ENCODE results near the gene GLI2. TPM values are rescaled to one million over a fixed set of nuclear protein-coding genes. Genes with fewer than 3 reads are reported as not detected.

GLI2 gene
- total RNA-seq, 1 donor: 10.1 TPM

GRCh38 chr2:120736202-120736623 lies 545 bp downstream of the GLI2 start:
- peak; percentile 89 for DNase-seq (ENCODE audit: insufficient read length, low spot score, missing footprints)
- Histone ChIP-seq H3K4me1 (ENCODE audit: insufficient read depth, low read length) (peaks cover 28% of the 10 kb centered on the region), H3K27ac (ENCODE audit: low read depth, low read length) (peak overlapping the region; percentile 81), H4K20me1 (ENCODE audit: insufficient read depth, low read length) (peaks cover 12% of the 10 kb centered on the region), H3K79me2 (ENCODE audit: insufficient read depth, low read length) (peaks cover 40% of the 10 kb centered on the region), H3K36me3 (ENCODE audit: insufficient read depth, low read length) (no peaks in the 10 kb centered on the region), H3K4me2 (ENCODE audit: insufficient read depth, low read length) (peak overlapping the region; percentile 90), H3K4me3 (ENCODE audit: insufficient read depth, low read length) (peak overlapping the region; percentile 88), H2AFZ (ENCODE audit: low read length) (peak overlapping the region; percentile 79), H3K9me3 (ENCODE audit: low read depth, low read length) (no peaks in the 10 kb centered on the region), H3K27me3 (ENCODE audit: insufficient read depth, low read length) (no peaks in the 10 kb centered on the region)
- TF ChIP-seq CTCF (IDR thresholded peaks at IDR 0.05; ENCODE audit: extremely low read depth, low read depth, low read length): no peak

GRCh38 chr2:120736624-120737339 lies 1.1 kb downstream of the GLI2 start:
- Histone ChIP-seq H3K27me3 (ENCODE audit: insufficient read depth, low read length) (no peaks in the 10 kb centered on the region), H3K9me3 (ENCODE audit: low read depth, low read length) (no peaks in the 10 kb centered on the region), H3K4me1 (ENCODE audit: insufficient read depth, low read length) (peaks cover 30% of the 10 kb centered on the region), H3K4me3 (ENCODE audit: insufficient read depth, low read length) (peak overlapping the region; percentile 88), H3K36me3 (ENCODE audit: insufficient read depth, low read length) (no peaks in the 10 kb centered on the region), H3K27ac (ENCODE audit: low read depth, low read length) (peak overlapping the region; percentile 81), H3K4me2 (ENCODE audit: insufficient read depth, low read length) (peak overlapping the region; percentile 90), H2AFZ (ENCODE audit: low read length) (peak overlapping the region; percentile 79), H3K79me2 (ENCODE audit: insufficient read depth, low read length) (peaks cover 45% of the 10 kb centered on the region), H4K20me1 (ENCODE audit: insufficient read depth, low read length) (peaks cover 12% of the 10 kb centered on the region)
- no peak for TF ChIP-seq CTCF (IDR thresholded peaks at IDR 0.05; ENCODE audit: extremely low read depth, low read depth, low read length)
- DNase-seq (ENCODE audit: insufficient read length, low spot score, missing footprints): peak; percentile 97

DNA sequence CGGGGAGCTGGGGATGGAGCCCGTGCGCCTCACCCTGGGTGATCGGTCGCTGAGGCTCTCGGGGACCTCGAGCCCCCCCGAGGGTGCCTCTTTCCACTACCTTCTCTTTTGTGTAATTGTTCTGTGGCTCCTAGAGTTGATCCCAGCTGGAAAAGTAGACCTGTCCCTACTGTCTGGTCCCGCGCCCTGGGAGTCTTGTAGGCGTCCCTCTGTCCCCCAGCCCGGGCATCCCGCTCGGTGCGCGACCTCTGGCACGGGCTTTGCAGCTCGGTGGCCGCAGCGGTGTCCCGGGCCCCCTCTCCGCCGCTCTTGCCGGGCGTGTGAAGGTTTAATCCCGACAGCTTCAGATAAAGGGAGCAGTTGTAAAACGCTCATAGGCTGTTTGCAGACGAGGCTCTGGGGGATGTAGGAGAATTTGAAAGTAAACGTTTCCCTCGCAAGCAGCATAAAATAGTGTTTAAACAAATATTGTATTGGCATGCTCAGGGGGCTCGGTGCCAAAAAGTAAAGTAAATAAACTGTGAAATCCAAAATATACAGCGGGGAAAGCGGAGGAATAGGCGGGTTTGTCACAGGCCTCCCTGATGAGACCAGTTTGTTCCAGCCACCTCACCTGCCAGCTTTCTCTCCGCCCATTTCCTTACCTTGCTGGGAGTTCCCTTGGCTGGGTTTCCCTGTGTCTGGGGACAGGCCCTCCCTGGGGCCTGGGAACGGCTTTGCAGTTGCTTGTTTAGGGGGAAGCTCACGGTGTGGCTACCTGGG lies 1.9 kb downstream of the GLI2 start:
- H2AFZ ChIP-seq (ENCODE audit: low read length): peak overlapping the region; percentile 53
- H3K27me3 ChIP-seq (ENCODE audit: insufficient read depth, low read length): no peaks in the 10 kb centered on the region
- H3K4me3 ChIP-seq (ENCODE audit: insufficient read depth, low read length): peak overlapping the region; percentile 88
- H3K79me2 ChIP-seq (ENCODE audit: insufficient read depth, low read length): peaks cover 53% of the 10 kb centered on the region
- H3K4me1 ChIP-seq (ENCODE audit: insufficient read depth, low read length): peaks cover 35% of the 10 kb centered on the region
- H3K36me3 ChIP-seq (ENCODE audit: insufficient read depth, low read length): no peaks in the 10 kb centered on the region
- H3K9me3 ChIP-seq (ENCODE audit: low read depth, low read length): no peaks in the 10 kb centered on the region
- H3K27ac ChIP-seq (ENCODE audit: low read depth, low read length): peak overlapping the region; percentile 81
- H4K20me1 ChIP-seq (ENCODE audit: insufficient read depth, low read length): peaks cover 17% of the 10 kb centered on the region
- peak overlapping the region; percentile 90 for H3K4me2 ChIP-seq (ENCODE audit: insufficient read depth, low read length)
- DNase-seq (ENCODE audit: insufficient read length, low spot score, missing footprints): no peak
- no peak for TF ChIP-seq CTCF (IDR thresholded peaks at IDR 0.05; ENCODE audit: extremely low read depth, low read depth, low read length)

DNA sequence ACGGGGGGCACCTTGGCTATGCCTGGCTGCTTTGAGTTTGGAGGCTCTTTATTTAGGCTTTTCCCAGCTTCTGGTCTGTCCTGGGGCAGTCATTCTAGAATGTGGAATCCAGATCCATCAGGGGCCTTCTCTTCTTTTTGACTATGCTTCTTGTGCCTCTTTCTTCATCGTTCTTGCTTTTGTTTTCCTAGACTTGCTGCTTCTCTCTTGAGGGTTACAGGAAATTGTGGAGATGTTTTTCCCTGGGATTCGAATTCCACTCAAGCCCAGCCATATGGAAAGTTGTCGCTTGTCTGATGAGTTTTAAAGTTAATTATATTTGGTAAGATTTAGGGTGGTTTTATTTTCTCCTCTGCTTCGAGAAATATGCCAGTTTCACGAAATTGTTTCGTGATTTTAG lies 2.4 kb downstream of the GLI2 start:
- Histone ChIP-seq H3K9me3 (ENCODE audit: low read depth, low read length) (no peaks in the 10 kb centered on the region), H3K27me3 (ENCODE audit: insufficient read depth, low read length) (no peaks in the 10 kb centered on the region), H4K20me1 (ENCODE audit: insufficient read depth, low read length) (peaks cover 20% of the 10 kb centered on the region), H2AFZ (ENCODE audit: low read length) (no peak overlapping the region), H3K79me2 (ENCODE audit: insufficient read depth, low read length) (peaks cover 59% of the 10 kb centered on the region), H3K36me3 (ENCODE audit: insufficient read depth, low read length) (no peaks in the 10 kb centered on the region), H3K4me1 (ENCODE audit: insufficient read depth, low read length) (peaks cover 35% of the 10 kb centered on the region), H3K4me2 (ENCODE audit: insufficient read depth, low read length) (peak overlapping the region; percentile 90), H3K4me3 (ENCODE audit: insufficient read depth, low read length) (peak overlapping the region; percentile 88), H3K27ac (ENCODE audit: low read depth, low read length) (peak overlapping the region; percentile 81)
- no peak for DNase-seq (ENCODE audit: insufficient read length, low spot score, missing footprints)
- TF ChIP-seq CTCF (IDR thresholded peaks at IDR 0.05; ENCODE audit: extremely low read depth, low read depth, low read length): no peak
